Endothelial cell of umbilical vein (primary cell): Measurements from ENCODE around the gene ADORA2A. TPM values are rescaled to one million over a fixed set of nuclear protein-coding genes. Genes with fewer than 3 reads are reported as not detected.
A peak's percentile ranks its signal among the peaks of the same experiment; 100 is the strongest.

ENCODE experiments used
- BruUV-seq: library from RNA; stranded (reverse); fragments of 400-500 nt; replicated peaks from 2 replicates; lab custom pipeline; 2021; lab: Mats Ljungman, UMichigan
- CTCF ChIA-PET: fragments of 300-600, 350-600 bp; sonication (Branson Sonifier 250); formaldehyde crosslinking; loops from one replicate; lab custom pipeline; 2021; ENCODE audit warnings: antibody characterized with exemption, inconsistent platforms; lab: Charles Lee
- POLR2A ChIA-PET: fragments of 300-600, 350-600 bp; sonication (Branson Sonifier 250); formaldehyde crosslinking; loops from one replicate; lab custom pipeline; 2021; ENCODE audit warnings: antibody characterized with exemption, inconsistent platforms; lab: Charles Lee
- DNase-seq: peaks from one replicate; pipeline ENCODE4 v3.0.0-alpha.2; 2011; ENCODE audit warnings: low read depth, low spot score
- FAIRE-seq: peaks from 2 replicates; lab custom pipeline; 2011; peaks lifted over from hg19 to GRCh38; lab: Jason Lieb, UNC
- H2AFZ ChIP-seq: 2 replicates; pipeline ENCODE4 v1.6.0; 2012; ENCODE audit warnings: low read depth, low read length, control low read depth, inconsistent platforms
- H3K27ac ChIP-seq: 2 replicates; pipeline ENCODE4 v1.5.1; 2011; ENCODE audit warnings: low read depth, mild to moderate bottlenecking, control low read depth, low read length, moderate library complexity; ENCODE audit not compliant: insufficient read depth
- H3K27me3 ChIP-seq, 2 experiments: 2 replicates each; pipeline versions ENCODE4 v1.6.0 to v1.6.1; 2011; ENCODE audit warnings: low read length in 2 of 2, mixed read lengths in 1 of 2; ENCODE audit not compliant: control insufficient read depth in 2 of 2, insufficient read depth in 2 of 2
- H3K36me3 ChIP-seq, 2 experiments: 2 replicates in 1 of 2; 3 replicates in 1 of 2; pipeline ENCODE4 v1.5.1; 2011; ENCODE audit warnings: low read length in 2 of 2, mild to moderate bottlenecking in 1 of 2, moderate library complexity in 1 of 2; ENCODE audit not compliant: control insufficient read depth in 2 of 2, insufficient read depth in 2 of 2; ENCODE audit errors: extremely low read depth in 1 of 2
- H3K4me1 ChIP-seq: 3 replicates; pipeline ENCODE4 v1.5.1; 2011; ENCODE audit warnings: mild to moderate bottlenecking, low read length; ENCODE audit not compliant: control insufficient read depth, insufficient read depth; ENCODE audit errors: extremely low read depth
- H3K4me2 ChIP-seq: 2 replicates; pipeline ENCODE4 v1.6.1; 2011; ENCODE audit warnings: low read length, control low read depth, mixed read lengths; ENCODE audit not compliant: insufficient read depth
- H3K4me3 ChIP-seq, 3 experiments: fragments of 200-600 bp in 1 of 3; sonication (generic), shearing (Covaris generic) in 1 of 3; replicated peaks in 1 of 3; 2 replicates each; pipeline ENCODE4 v1.5.1; 2011 to 2016; ENCODE audit warnings: control low read depth in 3 of 3, low read length in 3 of 3, mild to moderate bottlenecking in 2 of 3, inconsistent platforms in 1 of 3, low read depth in 1 of 3, moderate library complexity in 1 of 3; ENCODE audit not compliant: insufficient read depth in 1 of 3
- H3K79me2 ChIP-seq: 2 replicates; pipeline ENCODE4 v1.6.0; 2012; ENCODE audit warnings: low read length, inconsistent platforms; ENCODE audit not compliant: control insufficient read depth, insufficient read depth
- H3K9ac ChIP-seq: replicated peaks from 2 replicates; pipeline ENCODE3; 2011; ENCODE audit warnings: low read length, control low read depth; ENCODE audit not compliant: insufficient read depth; ENCODE audit errors: extremely low read depth
- H3K9me1 ChIP-seq: replicated peaks from 3 replicates; pipeline ENCODE4 v1.6.0; 2011; ENCODE audit warnings: mild to moderate bottlenecking, low read length; ENCODE audit not compliant: control insufficient read depth, insufficient read depth; ENCODE audit errors: extremely low read depth
- H3K9me3 ChIP-seq: replicated peaks from 2 replicates; pipeline ENCODE4 v1.5.1; 2012; ENCODE audit warnings: low read length, inconsistent platforms; ENCODE audit not compliant: control insufficient read depth, insufficient read depth
- H4K20me1 ChIP-seq: replicated peaks from 2 replicates; pipeline ENCODE3; 2011; ENCODE audit warnings: mild to moderate bottlenecking, low read length; ENCODE audit not compliant: control insufficient read depth, insufficient read depth; ENCODE audit errors: extremely low read depth
- CTCF ChIP-seq, 2 donors: IDR thresholded peaks; 1 replicate in 1 of 2; 2 replicates in 1 of 2; pipeline ENCODE4 v1.5.1; 2011; ENCODE audit warnings: low read length in 2 of 2, mild to moderate bottlenecking in 2 of 2, moderate library complexity in 2 of 2, control low read depth in 1 of 2, inconsistent platforms in 1 of 2, low read depth in 1 of 2; ENCODE audit not compliant: insufficient read depth in 1 of 2; ENCODE audit errors: extremely low read depth in 1 of 2
- EZH2 ChIP-seq: IDR thresholded peaks from 2 replicates; pipeline ENCODE4 v1.6.1; 2012; ENCODE audit warnings: borderline replicate concordance, low read depth, mild to moderate bottlenecking, moderate library complexity, low read length, inconsistent platforms; ENCODE audit not compliant: severe bottlenecking
- FOS ChIP-seq: IDR thresholded peaks from 2 replicates; pipeline ENCODE4 v1.6.1; 2011; ENCODE audit warnings: mild to moderate bottlenecking, low read length, moderate library complexity, borderline replicate concordance; ENCODE audit not compliant: insufficient read depth
- GATA2 ChIP-seq: IDR thresholded peaks from 2 replicates; pipeline ENCODE4 v1.7.0; 2011; ENCODE audit warnings: low read depth, mild to moderate bottlenecking, moderate library complexity, mixed read lengths, low read length; ENCODE audit not compliant: insufficient read length, insufficient read depth
- JUN ChIP-seq: IDR thresholded peaks from 2 replicates; pipeline ENCODE4 v1.6.1; 2011; ENCODE audit warnings: borderline replicate concordance, low read depth; ENCODE audit not compliant: insufficient read length, insufficient read depth
- MAX ChIP-seq: IDR thresholded peaks from 2 replicates; pipeline ENCODE4 v1.6.1; 2011; ENCODE audit not compliant: insufficient read depth, insufficient read length
- MYC ChIP-seq: IDR thresholded peaks from one replicate; pipeline ENCODE4 v1.6.1; 2011; ENCODE audit warnings: mild to moderate bottlenecking, low read depth, low read length
- POLR2A ChIP-seq: IDR thresholded peaks from 2 replicates; pipeline ENCODE4 v1.6.1; 2012; ENCODE audit warnings: low read depth, mild to moderate bottlenecking, control low read depth, low read length
- POLR2AphosphoS5 ChIP-seq: IDR thresholded peaks from 2 replicates; pipeline ENCODE4 v1.6.1; 2012; ENCODE audit warnings: low read depth, mild to moderate bottlenecking, control low read depth, low read length, moderate library complexity; ENCODE audit not compliant: insufficient read depth
- dilution Hi-C: fragments of 300-500 bp; cut with MboI; formaldehyde crosslinking; loops from one replicate; pipeline ENCODE4 v1.15.0; 2019; ENCODE audit warnings: low sequenced_read_pairs; ENCODE audit not compliant: extremely low pct_ligation_motif_present
- intact Hi-C: fragments of 100-400 bp; cut with micrococcal nuclease; formaldehyde crosslinking; loops from one replicate; pipeline ENCODE4 v1.10.0; 2022
- polyA plus RNA-seq, 4 experiments: library from polyadenylated mRNA; depleted of rRNA in 3 of 4; stranded (reverse) in 3 of 4; unstranded in 1 of 4; fragments of >200 nt; gene quantifications; 2 replicates each; pipeline versions ENCODE4 v1.2.1 to v1.2.3, GENCODE V29; 2011 to 2012; ENCODE audit warnings: missing spikeins in 1 of 4
- total RNA-seq: library from RNA; stranded (reverse); gene quantifications from 2 replicates; pipeline ENCODE4 v1.2.3, GENCODE V29; 2021

The ADORA2A gene
- total and polyA plus RNA-seq, 2 donors (not counting 3 experiments of a cell fraction or from before 2014, with no cell fraction given): 20.0 to 33.1 TPM

- Histone ChIP-seq H3K4me3 (no peak overlapping the region), H3K36me3 (no peaks in the 10 kb centered on the region), H3K27me3 (no peaks in the 10 kb centered on the region), H3K79me2 (no peaks in the 10 kb centered on the region), H3K4me1 (peaks cover 10% of the 10 kb centered on the region), H3K9me1 (no peaks in the 10 kb centered on the region), H3K27ac (no peak overlapping the region), H3K9ac (no peak overlapping the region), H3K9me3 (no peaks in the 10 kb centered on the region), H3K4me2 (no peak overlapping the region), H2AFZ (no peak overlapping the region), H4K20me1 (no peaks in the 10 kb centered on the region)
- BruUV-seq: no TSS peak
- FAIRE-seq (peak; percentile 76), DNase-seq (no peak)
- dilution Hi-C loops (no loop called here), intact Hi-C loops (no loop called here)
- no peak for TF ChIP-seq GATA2
- TF ChIP-seq MYC: no peak
- TF ChIP-seq JUN: no peak
- TF ChIP-seq FOS: no peak
- TF ChIP-seq MAX: no peak
- TF ChIP-seq EZH2: no peak
- no peak for TF ChIP-seq POLR2AphosphoS5
- no peak for TF ChIP-seq CTCF (IDR thresholded peaks at IDR 0.05; ENCODE audit: extremely low read depth in 1 of 2, insufficient read depth in 1 of 2, low read depth in 1 of 2, low read length in 2 of 2)
- TF ChIP-seq POLR2A: no peak
- ChIA-PET CTCF (interaction anchor here (1.2 kb wide), 1 partner anchor 57 kb away, joined by 4 read pairs; no protein-coding TSS in a partner anchor), POLR2A (no interaction called here)
These were observed 18.3 kb downstream of the ADORA2A start for GRCh38 chr22:24445481-24446259.
